GM18505 (cell line): ENCODE data around the gene ELAC1.
A peak's percentile ranks its signal among the peaks of the same experiment; 100 is the strongest.

Experiments used
- ATAC-seq: cut with Tn5 transposase; IDR thresholded peaks from one replicate; pipeline ENCODE4 v1.9.1; 2021; ENCODE audit not compliant: unreplicated experiment
- POLR2A ChIP-seq: IDR thresholded peaks from 4 replicates; pipeline ENCODE4 v1.6.1; 2011; ENCODE audit warnings: borderline replicate concordance; ENCODE audit not compliant: insufficient read depth, insufficient read length; ENCODE audit errors: extremely low read depth

ELAC1 gene

DNA sequence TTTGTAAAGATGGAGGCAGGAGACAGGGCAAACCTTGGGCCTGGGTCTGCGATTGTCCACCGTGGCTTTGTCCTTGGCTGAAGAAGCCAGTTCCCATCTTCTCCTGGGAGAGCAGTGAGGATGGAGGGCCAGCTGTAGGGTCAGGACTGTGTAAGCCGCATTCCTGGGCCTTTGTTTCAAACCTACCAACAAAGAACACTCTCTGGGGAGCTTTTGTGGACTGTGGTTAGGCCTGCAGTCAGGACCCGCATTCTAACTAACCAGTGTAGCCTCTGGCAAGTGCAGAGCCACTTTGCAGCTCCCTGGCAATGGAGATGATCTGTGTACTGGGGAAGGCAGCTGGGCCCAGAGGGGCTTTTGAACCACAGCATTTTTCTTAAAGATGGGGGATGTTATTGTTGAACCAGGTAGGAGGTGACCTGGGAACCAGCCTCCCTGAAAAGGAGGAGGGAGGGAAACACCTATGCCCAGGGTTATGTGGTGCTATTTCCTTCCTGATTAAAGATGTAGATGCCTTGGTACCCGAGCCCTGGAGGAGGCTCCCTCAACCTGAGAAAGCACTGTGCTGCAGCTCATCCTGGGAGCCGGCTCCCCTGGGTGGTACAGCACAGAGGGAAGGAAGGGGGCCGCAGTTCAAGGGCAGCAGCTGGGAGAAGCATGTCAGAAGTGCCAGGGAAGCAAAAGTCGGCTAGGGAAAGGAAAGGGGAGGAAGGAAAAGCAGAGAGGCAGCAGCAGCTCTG lies 49.5 kb downstream of the ELAC1 start:
- TF ChIP-seq POLR2A, result no peak
- ATAC-seq, result no peak

- no peak for ATAC-seq
- TF ChIP-seq POLR2A, result no peak
Measured at GRCh38 chr18:51020536-51020935, 52.7 kb downstream of the ELAC1 start.

- TF ChIP-seq POLR2A, result no peak
- no peak for ATAC-seq
Measured at GRCh38 chr18:51021226-51021965, 53.6 kb downstream of the ELAC1 start.

DNA sequence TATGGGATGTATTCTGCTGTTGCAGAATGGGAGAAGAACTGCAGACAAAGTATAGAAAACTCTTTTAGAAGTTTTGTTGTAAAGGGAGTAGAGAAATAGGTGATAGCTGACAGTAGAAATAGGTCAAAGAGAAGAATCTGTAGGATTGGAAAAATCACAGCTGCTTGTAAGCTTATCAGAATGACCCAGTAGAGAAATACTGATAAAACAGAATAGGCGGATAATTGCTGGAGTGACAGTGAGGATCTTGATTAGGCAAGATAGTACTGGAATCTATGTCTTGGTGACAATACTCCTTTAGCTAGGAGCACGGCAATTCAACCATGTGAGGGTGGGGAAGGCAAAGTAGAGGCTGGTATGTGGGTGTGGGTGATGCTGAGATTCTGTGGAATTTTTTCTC lies 57.7 kb downstream of the ELAC1 start:
- TF ChIP-seq POLR2A, result no peak
- ATAC-seq, result no peak

DNA sequence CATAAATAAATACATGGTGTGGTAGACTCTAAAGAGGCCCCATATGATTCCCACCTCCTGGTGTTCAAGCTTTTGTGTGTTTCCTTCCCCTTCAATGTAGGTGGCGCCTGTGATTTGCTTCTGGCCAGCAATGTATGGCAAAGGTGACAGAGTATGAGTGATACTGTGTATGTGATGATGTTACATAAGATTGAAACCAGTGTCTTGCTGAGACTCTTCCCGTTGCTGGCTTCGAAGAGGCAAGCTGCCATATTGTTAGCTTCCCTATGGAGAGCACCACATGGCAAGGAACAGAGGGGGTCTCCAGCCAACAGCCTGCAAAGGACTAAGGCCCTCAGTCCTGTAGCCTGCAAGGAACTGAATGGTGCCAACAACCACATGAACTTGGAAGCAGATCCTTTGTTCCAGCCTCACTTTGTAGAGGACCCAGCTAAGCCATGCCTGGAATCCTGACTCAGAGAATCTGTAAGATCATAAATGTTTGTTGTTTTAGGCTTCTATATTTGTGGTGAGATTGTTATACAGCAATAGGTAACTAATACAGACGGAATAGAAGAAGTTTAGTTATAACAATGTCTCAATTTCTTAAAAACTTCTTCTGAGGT lies 60.5 kb downstream of the ELAC1 start:
- no peak for ATAC-seq
- no peak for TF ChIP-seq POLR2A

- TF ChIP-seq POLR2A, result no peak
- ATAC-seq, result no peak
Measured at GRCh38 chr18:51029378-51029693, 61.5 kb downstream of the ELAC1 start.

DNA sequence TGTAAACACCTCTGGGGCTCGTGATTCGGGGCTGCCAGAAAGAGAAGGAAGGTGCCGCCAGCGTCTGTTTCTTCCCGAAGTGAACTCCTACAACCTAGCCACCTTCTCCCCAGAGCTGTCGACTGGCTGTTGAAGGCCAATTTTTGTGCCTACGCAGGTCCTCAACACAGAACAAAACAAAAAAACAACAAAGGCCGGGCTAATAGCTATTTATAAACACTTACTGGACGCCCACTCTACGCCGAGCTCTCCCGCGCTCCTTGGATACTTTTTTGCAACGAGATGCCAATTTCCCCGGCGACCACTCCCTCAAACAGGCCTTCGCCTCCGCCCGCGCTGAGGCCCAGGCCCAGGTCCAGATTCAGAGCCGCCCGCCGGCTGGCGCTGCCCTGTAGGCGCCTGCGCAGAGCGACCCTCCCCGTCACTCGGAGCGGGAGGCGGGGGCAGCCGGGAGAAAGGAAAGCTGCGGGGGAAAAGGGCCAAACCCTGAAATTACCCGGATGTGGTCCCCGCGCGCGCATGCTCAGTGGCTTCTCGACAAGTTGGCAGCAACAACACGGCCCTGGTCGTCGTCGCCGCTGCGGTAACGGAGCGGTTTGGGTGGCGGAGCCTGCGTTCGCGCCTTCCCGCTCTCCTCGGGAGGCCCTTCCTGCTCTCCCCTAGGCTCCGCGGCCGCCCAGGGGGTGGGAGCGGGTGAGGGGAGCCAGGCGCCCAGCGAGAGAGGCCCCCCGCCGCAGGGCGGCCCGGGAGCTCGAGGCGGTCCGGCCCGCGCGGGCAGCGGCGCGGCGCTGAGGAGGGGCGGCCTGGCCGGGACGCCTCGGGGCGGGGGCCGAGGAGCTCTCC lies 62.1 kb downstream of the ELAC1 start, which contains the start of gene SMAD4:
Gene SMAD4, plus strand, starts transcription at position 520 of the 843 bp plus-strand sequence. CDS start 16,834 bp downstream, outside the sequence.
- peak; percentile 91 for TF ChIP-seq POLR2A
- peak; percentile 75 for ATAC-seq

- no peak for TF ChIP-seq POLR2A
- ATAC-seq, result peak; percentile 60
Measured at GRCh38 chr18:51030537-51031258, 62.9 kb downstream of the ELAC1 start.

- no peak for ATAC-seq
- no peak for TF ChIP-seq POLR2A
Measured at GRCh38 chr18:51032193-51032592, 64.4 kb downstream of the ELAC1 start.

DNA sequence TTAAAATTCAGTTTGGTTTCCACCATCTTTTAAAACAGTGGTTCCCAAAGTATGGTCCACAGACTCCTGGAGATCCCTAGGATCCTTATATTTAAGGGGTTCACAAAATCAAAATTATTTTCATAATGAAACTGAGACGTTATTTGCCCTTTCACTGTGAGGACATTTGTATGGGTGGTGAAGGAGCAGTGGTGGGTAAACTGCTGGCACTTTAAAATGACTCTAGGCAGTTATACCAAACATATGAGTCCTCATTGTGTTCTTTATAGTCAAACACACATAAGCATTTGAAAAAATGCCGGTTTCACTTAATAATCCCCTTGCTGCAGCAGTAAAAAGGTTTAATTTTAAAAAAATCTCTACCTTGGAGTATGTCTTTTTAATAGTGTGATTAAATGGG lies 69.4 kb downstream of the ELAC1 start:
- no peak for ATAC-seq
- no peak for TF ChIP-seq POLR2A
